AG10803 (cell line): ENCODE data around the gene FBXL2.

Experiments used
- DNase-seq: peaks from one replicate; pipeline ENCODE4 v3.0.0; 2010; ENCODE audit warnings: low read depth
- H3K4me3 ChIP-seq: 2 replicates; pipeline ENCODE4 v1.5.1; 2011; ENCODE audit warnings: mild to moderate bottlenecking, low read length, control low read depth
- CTCF ChIP-seq: conservative IDR thresholded peaks from 2 replicates; pipeline ENCODE4 v1.5.1; 2011; ENCODE audit warnings: mild to moderate bottlenecking, low read length, control low read depth, inconsistent platforms

FBXL2 gene

GRCh38 chr3:33386631-33387030, 109.4 kb downstream of the FBXL2 start:
- no peak overlapping the region for H3K4me3 ChIP-seq
- no peak for DNase-seq
- TF ChIP-seq CTCF = no peak

DNA sequence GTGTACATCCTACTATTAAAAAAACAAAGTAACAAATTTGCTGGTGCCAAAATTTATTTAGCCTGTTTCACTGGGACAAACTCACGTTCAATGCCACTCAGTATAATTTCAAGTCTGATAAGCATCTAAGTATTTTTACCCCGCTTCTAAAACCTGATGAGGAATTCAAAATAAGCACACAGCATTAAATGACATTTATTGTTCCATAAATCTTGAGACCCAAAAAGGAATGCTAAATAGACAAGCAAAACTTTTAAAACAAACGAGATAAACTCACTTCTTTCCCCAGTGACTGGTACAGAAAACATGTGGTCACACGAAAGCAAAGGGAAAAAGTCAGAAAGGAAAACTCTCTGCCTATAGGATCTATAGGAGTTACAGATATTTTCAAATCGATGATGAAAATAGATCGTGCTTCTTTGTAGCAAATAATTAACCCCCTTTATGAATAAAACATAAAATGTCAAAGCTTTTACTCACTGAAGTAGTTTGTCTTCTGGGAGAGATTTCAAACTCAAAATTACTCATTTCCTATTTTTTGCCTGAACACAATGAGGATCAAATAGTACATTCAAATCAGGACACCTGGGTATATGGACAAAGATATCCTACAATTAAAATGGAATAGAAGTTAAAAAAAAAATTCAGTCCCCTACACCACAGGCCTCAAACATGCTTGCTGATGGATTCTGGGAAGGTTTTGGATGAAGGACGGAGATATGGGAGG, 111.3 kb downstream of the FBXL2 start:
- no peak for DNase-seq
- TF ChIP-seq CTCF = no peak
- no peak overlapping the region for H3K4me3 ChIP-seq

- H3K4me3 ChIP-seq = no peak overlapping the region
- no peak for TF ChIP-seq CTCF
- DNase-seq = no peak
Measured at GRCh38 chr3:33389908-33390307, 112.7 kb downstream of the FBXL2 start.

DNA sequence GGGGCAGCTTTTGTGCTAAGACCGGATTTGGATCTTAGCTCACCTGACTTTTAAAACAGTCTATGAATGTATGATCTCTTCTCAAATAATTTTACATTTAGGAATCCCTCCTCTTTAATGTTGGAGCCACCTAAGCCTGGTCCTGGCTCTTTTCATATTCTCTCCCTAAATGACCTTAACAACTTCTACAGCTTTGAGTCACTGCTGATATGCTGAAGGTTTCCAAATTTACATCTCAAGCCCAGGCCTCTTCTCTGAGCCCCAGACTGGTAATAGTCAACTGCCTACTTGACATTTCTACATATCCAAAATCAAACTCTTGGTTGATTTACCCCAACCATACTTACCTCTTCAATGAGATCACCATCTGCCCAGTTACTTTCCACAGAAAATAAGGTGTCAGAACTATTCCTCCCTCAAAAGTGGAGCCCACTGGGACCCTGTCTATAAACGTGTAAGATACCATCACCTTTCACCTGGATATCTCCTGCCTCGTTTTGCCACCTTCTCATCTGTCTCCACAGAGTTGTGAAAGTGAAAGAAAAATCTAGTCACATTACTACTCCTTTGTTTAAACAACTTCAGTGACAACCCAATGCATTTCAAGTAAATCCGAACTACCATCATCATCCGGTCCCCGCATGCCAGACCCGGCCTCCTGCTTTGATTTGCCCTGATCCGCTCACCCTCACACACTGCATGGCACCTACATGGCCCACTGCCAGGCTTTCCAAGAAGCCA, 114.2 kb downstream of the FBXL2 start:
- no peak for TF ChIP-seq CTCF
- no peak overlapping the region for H3K4me3 ChIP-seq
- no peak for DNase-seq

- H3K4me3 ChIP-seq = no peak overlapping the region
- TF ChIP-seq CTCF = no peak
- no peak for DNase-seq
Measured at GRCh38 chr3:33392144-33392543, 114.9 kb downstream of the FBXL2 start.

GRCh38 chr3:33392703-33393125, 115.5 kb downstream of the FBXL2 start:
- no peak overlapping the region for H3K4me3 ChIP-seq
- DNase-seq = peak; percentile 85

More at GRCh38 chr3:33392703-33393125, 115.5 kb downstream of the FBXL2 start:
- no peak for TF ChIP-seq CTCF
